Esophagus squamous epithelium (tissue), 4 donors: Measurements from ENCODE around the gene PDZRN3.

Experiments used
- CTCF ChIP-seq, 6 experiments: fragments of 450-650 bp in 4 of 6; fragments of 200-600 bp in 2 of 6; sonication (generic) in 2 of 6; IDR thresholded peaks; one replicate each; pipeline ENCODE4 v1.5.1; 2016 to 2019; ENCODE audit warnings: antibody characterized with exemption in 6 of 6, mild to moderate bottlenecking in 4 of 6, moderate library complexity in 4 of 6
- POLR2A ChIP-seq, 4 donors: fragments of 450-650 bp; IDR thresholded peaks; one replicate each; pipeline ENCODE4 v1.6.1; 2017; ENCODE audit warnings: antibody characterized with exemption in 4 of 4, mild to moderate bottlenecking in 4 of 4, moderate library complexity in 3 of 4

GRCh38 chr3:73536952-73537351, 87.8 kb downstream of the PDZRN3 start:
- no peak for TF ChIP-seq CTCF (IDR thresholded peaks at IDR 0.05)
- no peak for TF ChIP-seq POLR2A (IDR thresholded peaks at IDR 0.05)
